Neural progenitor cell (in vitro differentiated cells): ENCODE data around the gene PRKAG2.

Source experiments
- EZH2 ChIP-seq: fragments of 200-600 bp; sonication (generic); IDR thresholded peaks from 2 replicates; pipeline ENCODE4 v1.6.1; 2017; ENCODE audit warnings: antibody characterized with exemption, mild to moderate bottlenecking, moderate library complexity
- TF ChIP-seq, protein P1 (sequence below): fragments of 200-600 bp; sonication (generic); IDR thresholded peaks from 2 replicates; pipeline ENCODE4 v1.5.1; 2017; ENCODE audit warnings: antibody characterized with exemption, mild to moderate bottlenecking

DNA sequence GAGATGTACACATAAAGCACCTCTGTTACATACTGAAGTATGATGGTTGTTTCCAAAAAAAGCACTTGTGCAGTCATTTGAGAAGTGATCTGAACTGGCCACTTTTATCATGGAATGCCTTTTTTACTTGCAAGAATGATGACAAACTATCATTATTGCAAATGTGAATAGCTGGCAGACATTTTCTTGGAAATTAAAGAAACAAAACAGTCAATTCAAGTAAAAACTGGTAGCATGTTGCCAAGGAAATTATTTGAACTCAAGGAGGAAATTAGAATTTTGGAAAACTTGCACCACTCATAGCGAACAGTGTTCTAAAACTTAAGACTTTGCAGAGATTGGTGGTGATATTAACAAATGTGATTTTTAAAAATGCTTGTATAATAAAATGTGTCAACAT is 363.8 kb downstream of the PRKAG2 start:
- TF ChIP-seq, protein P1, sequence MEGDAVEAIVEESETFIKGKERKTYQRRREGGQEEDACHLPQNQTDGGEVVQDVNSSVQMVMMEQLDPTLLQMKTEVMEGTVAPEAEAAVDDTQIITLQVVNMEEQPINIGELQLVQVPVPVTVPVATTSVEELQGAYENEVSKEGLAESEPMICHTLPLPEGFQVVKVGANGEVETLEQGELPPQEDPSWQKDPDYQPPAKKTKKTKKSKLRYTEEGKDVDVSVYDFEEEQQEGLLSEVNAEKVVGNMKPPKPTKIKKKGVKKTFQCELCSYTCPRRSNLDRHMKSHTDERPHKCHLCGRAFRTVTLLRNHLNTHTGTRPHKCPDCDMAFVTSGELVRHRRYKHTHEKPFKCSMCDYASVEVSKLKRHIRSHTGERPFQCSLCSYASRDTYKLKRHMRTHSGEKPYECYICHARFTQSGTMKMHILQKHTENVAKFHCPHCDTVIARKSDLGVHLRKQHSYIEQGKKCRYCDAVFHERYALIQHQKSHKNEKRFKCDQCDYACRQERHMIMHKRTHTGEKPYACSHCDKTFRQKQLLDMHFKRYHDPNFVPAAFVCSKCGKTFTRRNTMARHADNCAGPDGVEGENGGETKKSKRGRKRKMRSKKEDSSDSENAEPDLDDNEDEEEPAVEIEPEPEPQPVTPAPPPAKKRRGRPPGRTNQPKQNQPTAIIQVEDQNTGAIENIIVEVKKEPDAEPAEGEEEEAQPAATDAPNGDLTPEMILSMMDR = no peak
- TF ChIP-seq EZH2 = no peak
